Measurements from ENCODE around the gene SPI1. TPM values are rescaled to one million over a fixed set of nuclear protein-coding genes. Genes with fewer than 3 reads are reported as not detected.
A peak's percentile ranks its signal among the peaks of the same experiment; 100 is the strongest.

The SPI1 gene
- total RNA-seq, 3 donors from 2014 or later, result 4.9 to 21.0 (median 20.6) TPM

GRCh38 chr11:47331454-47332302, 46.7 kb downstream of the SPI1 start:
- Histone ChIP-seq H3K36me3 (ENCODE audit: low read depth) (peaks cover 4% of the 10 kb centered on the region), H3K4me1 (ENCODE audit: low read depth) (peaks cover 9% of the 10 kb centered on the region), H3K9me3 (no peaks in the 10 kb centered on the region), H3K4me3 (no peak overlapping the region)
- peak; percentile 71 to 78 (median 73) for DNase-seq
- peak; percentile 94 for ATAC-seq
- TF ChIP-seq, protein P1, sequence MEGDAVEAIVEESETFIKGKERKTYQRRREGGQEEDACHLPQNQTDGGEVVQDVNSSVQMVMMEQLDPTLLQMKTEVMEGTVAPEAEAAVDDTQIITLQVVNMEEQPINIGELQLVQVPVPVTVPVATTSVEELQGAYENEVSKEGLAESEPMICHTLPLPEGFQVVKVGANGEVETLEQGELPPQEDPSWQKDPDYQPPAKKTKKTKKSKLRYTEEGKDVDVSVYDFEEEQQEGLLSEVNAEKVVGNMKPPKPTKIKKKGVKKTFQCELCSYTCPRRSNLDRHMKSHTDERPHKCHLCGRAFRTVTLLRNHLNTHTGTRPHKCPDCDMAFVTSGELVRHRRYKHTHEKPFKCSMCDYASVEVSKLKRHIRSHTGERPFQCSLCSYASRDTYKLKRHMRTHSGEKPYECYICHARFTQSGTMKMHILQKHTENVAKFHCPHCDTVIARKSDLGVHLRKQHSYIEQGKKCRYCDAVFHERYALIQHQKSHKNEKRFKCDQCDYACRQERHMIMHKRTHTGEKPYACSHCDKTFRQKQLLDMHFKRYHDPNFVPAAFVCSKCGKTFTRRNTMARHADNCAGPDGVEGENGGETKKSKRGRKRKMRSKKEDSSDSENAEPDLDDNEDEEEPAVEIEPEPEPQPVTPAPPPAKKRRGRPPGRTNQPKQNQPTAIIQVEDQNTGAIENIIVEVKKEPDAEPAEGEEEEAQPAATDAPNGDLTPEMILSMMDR (IDR thresholded peaks at IDR 0.05), result no peak
- intact Hi-C loops (cut with DNase I, micrococcal nuclease), result no loop called here

DNA sequence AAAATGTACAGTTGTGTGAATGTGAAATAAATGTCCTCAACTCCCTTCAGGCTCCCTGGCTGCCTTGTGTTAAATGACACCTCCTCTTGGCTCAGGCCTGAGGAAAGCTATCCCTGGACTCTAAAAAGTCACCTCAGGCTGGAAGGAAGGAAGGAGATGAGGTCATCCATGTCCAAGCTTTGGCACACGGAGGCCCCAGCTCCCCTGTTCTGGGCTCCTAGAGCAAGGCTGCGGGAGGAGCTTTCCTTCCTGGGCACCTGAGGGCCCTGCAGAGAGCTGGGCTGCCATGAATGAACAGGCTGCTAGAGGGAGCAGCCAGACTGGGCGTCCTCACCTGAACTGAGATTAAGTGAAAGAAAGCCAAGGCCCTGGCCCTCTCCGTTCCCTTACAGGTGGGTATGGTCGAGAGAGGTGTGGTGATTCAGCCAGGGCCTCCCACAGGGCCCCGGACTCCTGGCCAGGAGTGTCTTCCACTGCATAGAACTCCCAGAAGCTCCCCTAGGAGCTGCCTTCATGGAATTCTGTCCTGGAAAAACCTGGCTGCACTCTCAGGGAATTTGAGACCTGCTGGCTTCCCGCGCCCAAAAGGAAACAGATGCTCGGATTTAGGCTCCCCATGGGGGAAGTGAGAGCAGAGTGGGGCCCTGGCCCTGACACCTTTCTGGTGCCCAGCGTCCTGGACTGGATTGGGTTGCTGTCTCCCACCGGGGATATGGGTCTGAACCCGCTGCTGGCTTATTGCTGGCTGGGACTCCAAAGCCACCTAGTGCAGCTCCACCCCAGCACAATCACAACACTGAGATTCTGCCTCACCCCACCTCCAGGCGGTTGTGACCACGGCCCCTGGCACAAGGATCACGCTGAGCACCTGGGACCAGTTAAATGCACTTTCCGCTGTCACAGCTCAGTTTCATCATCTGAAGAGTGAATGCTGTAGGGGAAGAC, 48.1 kb downstream of the SPI1 start:
- peaks cover 4% of the 10 kb centered on the region for H3K36me3 ChIP-seq (ENCODE audit: low read depth)
- intact Hi-C loops (cut with DNase I, micrococcal nuclease), result no loop called here
- no peak overlapping the region for H3K4me3 ChIP-seq
- H3K4me1 ChIP-seq (ENCODE audit: low read depth), result peaks cover 9% of the 10 kb centered on the region
- H3K9me3 ChIP-seq, result no peaks in the 10 kb centered on the region
- TF ChIP-seq, protein P1 (IDR thresholded peaks at IDR 0.05), result no peak
- no peak for DNase-seq
- no peak for ATAC-seq

DNA sequence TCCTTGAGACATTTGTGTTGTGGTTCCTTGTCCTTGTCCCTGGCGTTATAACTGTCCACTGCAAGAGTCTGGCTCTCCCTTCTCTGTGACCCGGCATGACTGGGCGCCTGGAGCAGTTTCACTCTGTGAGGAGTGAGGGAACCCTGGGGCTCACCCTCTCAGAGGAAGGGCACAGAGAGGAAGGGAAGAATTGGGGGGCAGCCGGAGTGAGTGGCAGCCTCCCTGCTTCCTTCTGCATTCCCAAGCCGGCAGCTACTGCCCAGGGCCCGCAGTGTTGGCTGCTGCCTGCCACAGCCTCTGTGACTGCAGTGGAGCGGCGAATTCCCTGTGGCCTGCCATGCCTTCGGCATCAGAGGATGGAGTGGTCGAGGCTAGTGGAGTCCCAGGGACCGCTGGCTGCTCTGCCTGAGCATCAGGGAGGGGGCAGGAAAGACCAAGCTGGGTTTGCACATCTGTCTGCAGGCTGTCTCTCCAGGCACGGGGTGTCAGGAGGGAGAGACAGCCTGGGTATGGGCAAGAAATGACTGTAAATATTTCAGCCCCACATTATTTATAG, 48.8 kb downstream of the SPI1 start:
- TF ChIP-seq, protein P1 (IDR thresholded peaks at IDR 0.05), result no peak
- intact Hi-C loops (cut with DNase I, micrococcal nuclease), result no loop called here
- H3K4me3 ChIP-seq, result no peak overlapping the region
- ATAC-seq, result no peak
- H3K4me1 ChIP-seq (ENCODE audit: low read depth), result peaks cover 9% of the 10 kb centered on the region
- H3K9me3 ChIP-seq, result no peaks in the 10 kb centered on the region
- no peak for DNase-seq
- H3K36me3 ChIP-seq (ENCODE audit: low read depth), result peaks cover 4% of the 10 kb centered on the region

DNA sequence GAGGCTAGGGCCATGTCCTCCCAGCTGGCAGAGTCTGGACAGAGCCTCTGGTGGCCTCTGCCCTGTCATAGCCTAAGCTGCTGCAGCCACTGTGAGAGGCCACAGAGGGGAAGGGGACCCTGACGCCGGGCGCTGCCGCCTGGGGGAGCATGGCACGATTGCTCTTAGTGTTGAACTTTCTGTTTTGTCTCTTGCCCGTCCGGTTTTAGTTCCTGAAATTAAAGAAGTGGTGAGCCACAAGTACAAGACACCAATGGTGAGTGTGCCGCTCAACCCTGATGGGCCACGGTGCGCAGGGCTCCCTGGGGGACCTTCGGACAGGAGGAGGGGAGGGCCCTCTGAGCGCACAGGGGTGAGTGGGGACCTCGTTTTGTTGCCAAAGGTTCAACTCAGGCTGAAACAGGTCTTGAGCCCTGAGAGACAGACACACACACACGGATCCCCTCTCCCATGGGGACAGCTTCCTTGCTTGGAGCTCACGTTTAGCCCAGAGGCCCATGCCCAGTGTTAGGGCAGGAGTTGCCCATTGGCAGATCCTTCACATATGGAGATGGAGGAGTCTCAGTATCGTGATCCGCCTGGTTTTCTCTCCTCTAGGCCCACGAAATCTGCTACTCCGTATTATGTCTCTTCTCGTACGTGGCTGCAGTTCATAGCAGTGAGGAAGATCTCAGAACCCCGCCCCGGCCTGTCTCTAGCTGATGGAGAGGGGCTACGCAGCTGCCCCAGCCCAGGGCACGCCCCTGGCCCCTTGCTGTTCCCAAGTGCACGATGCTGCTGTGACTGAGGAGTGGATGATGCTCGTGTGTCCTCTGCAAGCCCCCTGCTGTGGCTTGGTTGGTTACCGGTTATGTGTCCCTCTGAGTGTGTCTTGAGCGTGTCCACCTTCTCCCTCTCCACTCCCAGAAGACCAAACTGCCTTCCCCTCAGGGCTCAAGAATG, 49.6 kb downstream of the SPI1 start:
- H3K4me1 ChIP-seq (ENCODE audit: low read depth), result peaks cover 9% of the 10 kb centered on the region
- H3K36me3 ChIP-seq (ENCODE audit: low read depth), result peaks cover 4% of the 10 kb centered on the region
- intact Hi-C loops (cut with DNase I, micrococcal nuclease), result no loop called here
- ATAC-seq, result no peak
- H3K4me3 ChIP-seq, result no peak overlapping the region
- TF ChIP-seq, protein P1 (IDR thresholded peaks at IDR 0.05), result no peak
- H3K9me3 ChIP-seq, result no peaks in the 10 kb centered on the region
- no peak for DNase-seq

DNA sequence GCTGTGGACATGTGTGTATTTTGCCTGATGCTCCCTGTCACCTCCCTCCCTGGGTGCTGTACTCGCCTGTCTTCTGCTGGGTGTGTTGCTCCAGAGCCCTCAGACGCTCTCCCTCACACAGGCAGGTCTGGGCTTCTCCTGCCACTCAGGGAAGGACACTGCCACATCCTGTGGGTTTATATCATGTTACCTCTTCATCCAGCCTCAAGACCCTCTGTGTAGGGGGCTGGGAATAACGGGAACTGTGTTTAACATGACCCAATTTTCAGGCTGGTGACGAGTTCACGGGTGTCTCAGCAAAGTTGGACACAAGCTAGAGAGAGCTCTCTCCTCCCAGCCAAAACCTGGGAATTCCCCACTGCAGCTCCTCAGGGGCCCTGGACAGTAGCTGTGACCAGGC, 50.4 kb downstream of the SPI1 start:
- DNase-seq, result no peak
- TF ChIP-seq, protein P1 (IDR thresholded peaks at IDR 0.05), result no peak

More for the DNA sequence above, 50.4 kb downstream of the SPI1 start:
- intact Hi-C loops (cut with DNase I, micrococcal nuclease), result no loop called here
- peaks cover 4% of the 10 kb centered on the region for H3K36me3 ChIP-seq (ENCODE audit: low read depth)
- peaks cover 9% of the 10 kb centered on the region for H3K4me1 ChIP-seq (ENCODE audit: low read depth)
- H3K4me3 ChIP-seq, result no peak overlapping the region
- H3K9me3 ChIP-seq, result no peaks in the 10 kb centered on the region
- ATAC-seq, result no peak
